ENCODE measurements around the gene RABGEF1.
"Not testable (repeated sequence)": the region's sequence is repeated elsewhere in the genome, so short reads cannot be mapped to it uniquely, and the experiment has no call there.

The RABGEF1 gene

DNA sequence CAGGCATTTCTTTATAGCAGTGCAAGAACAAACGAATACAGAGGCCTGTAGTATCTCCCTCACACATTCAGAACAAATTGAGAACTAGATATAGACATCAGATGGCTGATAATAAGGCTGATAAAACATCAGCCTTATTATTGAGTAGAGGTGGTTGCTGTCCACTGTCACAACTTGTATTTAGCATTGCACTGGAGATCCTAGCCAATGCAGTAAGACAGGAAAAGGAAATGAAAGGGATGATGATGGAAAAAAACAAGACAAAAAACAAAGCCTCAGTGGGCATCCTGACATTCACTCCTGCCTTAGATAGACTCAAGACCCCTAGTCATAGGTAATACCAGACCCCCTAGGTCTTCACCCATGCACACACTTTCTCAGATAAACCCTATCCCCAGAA, 4.7 kb upstream of the RABGEF1 start:
- DNase-seq: no peak

DNA sequence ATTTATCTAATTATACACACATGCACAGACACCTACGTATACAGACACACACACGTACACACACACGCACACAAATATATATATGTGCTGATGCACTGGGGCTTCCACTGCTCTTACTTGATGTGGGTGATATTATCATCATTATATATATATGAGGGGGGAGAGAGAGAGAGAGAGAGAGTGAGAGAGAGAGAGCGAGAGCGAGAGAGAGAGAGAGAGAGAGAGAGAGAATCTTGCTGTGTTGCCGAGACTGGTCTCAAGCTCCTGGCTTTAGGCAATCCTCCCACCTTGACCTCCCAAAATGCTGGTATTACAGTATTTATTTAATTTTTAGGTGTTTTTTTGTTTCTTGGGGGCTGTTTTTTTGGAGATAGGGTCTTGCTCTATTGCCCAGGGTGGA, 3.6 kb upstream of the RABGEF1 start:
- DNase-seq: no peak

DNA sequence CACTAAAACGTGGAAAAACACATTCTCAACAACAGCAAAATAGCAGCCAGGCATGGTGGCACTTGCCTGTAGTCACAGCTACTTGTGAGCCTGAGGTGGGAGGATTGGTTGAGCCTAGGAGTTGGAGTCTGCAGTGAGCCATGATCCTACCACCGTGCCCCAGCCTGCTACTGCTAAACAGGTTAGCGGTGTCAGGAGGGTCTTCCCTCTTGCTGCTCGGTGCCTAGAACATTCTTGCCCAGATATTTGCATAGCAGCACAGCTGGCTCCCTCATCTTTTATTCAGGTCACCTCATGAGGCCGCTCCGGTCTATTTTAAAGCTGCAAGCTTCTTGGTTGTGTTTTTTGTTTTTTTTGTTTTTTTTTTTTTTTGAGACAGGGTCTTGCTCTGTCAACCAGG, 2.9 kb upstream of the RABGEF1 start:
- no peak for DNase-seq

DNA sequence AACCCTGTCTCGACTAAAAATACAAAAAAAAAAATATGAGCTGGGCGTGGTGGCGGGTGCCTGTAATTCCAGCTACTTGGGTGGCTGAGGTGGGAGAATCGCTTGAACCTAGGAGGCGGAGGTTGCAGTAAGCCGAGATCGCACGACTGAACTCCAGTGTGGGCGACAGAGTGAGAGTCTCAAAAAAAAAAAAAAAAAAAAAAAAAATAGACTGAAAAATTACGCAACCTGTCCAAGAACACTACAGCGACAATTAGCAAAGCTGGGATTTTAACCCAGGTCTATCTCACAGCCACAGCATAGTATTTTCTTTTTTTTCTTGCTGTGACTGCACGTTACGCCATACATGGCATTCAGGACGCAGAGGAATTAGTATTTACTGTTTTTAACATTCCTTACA, 1.1 kb upstream of the RABGEF1 start:
- no peak for DNase-seq

DNA sequence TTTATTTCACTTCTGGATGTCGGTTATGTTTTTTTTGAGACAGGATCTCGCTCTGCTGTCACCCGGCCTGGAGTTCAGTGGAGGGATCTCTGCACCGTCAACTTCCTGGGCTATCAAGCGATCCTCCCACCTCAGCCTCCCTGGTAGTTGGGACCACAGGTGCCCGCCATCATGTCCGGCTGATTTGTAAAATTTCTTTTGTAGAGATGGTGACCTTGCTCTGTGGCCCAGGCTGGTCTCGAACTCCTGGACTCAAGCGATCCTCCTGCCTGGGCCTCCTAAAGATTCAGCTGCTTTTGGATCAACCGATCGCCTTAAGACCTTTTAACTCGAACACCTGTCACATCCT, 606 bp upstream of the RABGEF1 start:
- DNase-seq: no peak

DNA sequence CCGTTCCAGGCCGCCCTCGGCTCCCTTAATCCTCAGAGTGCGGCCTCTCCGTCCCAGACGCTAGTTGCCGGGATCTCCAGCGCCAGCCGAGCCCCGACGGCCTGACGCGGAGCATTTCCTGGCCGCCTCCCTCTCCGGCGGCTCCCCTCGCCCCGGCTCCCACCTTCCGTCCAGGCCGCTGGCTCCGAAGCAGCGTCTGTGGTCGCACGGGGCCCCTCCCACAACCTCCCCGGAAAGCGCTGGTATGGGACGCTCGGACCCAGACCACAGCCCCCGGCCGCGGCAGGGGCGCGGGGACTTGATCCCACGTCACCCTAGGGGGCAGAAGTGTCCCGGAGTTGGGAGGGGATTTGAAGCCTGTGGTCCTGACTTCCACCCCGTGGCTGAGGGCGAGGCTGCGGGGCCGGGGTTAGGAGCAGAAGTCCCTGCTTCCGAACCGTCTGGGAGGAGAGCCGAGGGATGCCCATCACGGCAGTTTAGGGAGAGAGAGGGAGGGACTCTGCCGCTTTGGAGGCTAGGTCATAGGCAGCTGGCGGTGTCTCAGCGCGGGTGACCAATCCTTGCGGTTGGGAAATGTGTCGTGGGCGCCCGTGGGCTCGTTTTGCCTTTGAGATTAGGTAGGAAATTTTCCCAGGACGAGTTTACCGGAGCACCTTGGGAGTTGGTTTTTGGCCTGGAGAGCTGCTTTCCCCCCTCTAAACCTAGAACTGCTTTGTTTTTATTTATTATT, 612 bp downstream of the RABGEF1 start:
- DNase-seq: peak; percentile 46 to 52

DNA sequence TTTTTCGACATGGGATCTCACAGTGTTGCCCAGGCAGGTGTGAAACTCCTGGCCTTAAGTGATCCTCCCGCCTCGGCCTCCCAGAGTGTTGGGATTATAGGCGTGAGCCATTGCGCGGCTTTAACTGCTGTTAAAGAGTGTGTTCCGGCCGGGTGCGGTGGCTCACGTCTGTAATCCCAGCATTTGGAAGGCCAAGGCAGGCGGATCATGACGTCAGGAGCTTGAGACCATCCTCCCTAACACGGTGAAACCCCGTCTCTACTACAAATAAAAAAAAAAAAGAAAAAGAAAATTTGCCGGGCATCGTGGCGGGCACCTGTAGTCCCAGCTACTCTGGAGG, 1.1 kb downstream of the RABGEF1 start:
- DNase-seq: no peak

DNA sequence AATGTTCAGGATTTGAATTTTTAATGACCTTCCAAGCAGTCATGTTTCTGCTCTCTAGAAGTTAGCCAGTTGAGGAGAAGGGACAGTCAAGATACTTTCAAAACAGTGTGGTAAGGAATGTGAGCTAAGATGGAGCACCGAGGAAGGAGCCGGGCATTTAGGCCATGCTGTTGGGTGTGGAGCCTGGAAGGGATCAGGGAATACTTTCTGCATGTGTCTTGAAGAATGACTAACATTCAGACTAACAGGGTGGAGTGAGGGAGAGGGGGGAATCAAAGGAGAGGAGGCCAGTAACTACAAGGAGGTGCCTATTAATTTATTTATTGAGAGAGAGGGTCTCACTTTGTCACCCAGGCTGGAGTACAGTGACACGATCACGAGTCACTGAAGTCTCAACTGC, 1.8 kb downstream of the RABGEF1 start:
- DNase-seq: not testable (repeated sequence)

DNA sequence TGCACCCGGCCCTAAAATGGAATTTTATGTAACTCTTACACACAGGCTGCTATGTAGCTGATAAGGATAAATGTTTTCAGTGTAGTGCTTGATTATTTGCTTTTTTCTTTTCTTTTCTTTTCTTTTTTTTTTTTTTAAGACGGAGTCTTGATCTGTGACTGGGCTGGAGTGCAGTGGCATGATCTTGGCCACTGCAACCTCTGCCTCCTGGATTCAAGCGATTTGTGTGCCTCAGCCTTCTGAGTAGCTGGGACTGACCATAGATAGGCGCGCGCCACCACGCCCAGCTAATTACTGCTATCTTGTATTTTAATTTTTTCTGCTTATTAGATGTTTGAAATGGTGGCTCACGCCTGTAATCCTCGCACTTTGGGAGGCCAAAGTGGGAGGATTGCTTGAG, 3.4 kb downstream of the RABGEF1 start:
- DNase-seq: no peak

DNA sequence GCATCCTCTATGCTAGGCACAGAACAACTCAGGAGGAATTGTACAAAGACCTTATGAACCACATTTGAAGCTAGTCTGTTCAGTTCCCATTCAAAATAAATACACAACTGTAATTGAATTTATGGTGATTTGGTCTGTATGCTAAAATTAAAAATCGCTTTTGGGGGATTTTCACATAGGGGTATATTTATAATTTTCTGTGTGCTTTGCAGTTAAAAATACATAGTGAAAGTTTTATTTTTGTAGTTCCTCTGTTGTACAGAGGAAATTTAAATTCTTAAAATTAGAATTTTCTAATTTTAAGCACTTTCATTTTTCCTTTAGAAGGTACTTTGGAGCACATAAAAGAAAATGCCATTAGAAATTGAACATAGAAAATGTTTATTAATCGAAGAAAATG, 6.9 kb downstream of the RABGEF1 start:
- DNase-seq: no peak

DNA sequence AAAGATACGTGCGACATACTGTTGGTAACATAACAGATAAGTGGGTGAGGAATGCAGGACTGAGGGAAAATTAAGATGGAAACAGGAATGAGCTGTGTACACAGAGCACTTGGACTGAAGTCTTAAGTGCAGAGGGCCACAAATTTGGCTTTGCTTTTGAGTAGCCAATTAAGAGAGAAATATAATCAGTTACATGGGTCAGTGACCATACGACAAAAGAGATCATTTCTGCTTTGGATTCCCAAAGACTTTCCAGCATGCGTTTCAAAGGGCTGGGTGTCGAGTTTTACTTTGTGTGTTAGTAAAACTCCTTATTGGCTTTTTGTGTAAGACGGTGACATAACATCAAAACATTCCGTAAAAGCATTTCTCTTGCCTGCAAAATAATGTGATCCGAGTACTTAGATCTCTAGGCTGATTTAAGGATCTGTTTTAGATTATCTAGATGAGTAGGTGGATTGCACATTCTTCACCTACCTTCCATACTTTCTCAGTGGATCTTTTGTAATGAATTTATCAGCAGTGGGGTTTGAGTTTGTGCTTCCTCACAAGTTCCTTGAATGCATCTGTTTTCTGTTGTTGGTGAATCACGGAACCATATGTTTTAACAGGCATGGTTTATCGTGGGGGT, 7.5 kb downstream of the RABGEF1 start:
- DNase-seq: no peak

DNA sequence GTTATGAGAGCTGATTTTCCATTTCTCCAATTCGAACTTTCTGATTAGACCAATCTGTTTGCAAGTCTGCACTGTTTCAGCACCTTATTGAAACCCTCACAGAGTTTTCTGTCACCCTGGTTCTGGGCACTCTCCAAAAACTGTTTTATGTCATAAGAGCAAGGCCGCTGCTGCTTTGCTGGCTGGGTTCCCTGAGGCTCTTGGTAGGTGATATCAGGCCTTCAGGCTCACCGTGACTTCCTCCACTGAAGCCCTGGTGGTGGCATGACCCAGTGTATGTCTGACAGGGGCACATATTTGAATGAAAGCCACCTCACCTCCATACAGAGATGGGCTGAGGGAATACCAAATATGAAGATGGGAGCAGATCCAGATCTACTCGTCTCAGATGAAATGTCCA, 8.3 kb downstream of the RABGEF1 start:
- no peak for DNase-seq

DNA sequence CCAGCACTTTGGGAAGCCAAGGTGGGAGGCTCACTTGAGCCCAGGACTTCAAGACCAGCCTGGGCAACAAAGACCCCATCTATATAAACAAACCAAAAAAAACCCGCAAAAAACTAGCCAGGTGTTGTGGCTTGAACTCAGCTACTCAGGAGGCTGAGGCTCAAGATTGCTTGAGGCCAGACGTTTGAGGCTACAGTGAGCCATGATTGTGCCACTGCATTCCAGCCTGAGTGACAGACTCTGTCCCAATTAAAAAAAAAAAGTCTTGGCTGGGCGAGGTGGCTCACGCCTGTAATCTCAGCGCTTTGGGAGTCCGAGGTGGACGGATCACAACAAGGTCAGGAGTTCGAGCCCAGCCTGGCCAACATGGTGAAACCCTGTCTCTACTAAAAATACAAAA, 11.4 kb downstream of the RABGEF1 start:
- DNase-seq: no peak

DNA sequence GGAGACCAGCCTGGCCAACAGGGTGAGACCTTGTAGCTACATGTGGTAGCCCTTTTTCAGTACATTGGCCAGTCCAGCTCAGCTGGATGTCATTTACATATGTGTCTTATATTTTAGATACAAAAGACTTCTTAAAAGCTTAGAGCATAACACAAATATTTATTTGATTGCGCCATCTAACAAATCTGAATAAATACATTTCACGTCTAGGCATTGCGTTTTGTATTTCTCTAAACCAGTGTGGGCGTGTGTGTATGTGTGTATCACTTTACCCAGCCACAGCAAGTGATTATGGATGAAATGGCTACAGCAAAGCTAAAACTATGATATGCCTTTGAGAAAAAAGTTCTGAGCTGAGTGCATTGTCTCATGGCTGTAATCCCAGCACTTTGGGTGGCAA, 14.0 kb downstream of the RABGEF1 start:
- no peak for DNase-seq

DNA sequence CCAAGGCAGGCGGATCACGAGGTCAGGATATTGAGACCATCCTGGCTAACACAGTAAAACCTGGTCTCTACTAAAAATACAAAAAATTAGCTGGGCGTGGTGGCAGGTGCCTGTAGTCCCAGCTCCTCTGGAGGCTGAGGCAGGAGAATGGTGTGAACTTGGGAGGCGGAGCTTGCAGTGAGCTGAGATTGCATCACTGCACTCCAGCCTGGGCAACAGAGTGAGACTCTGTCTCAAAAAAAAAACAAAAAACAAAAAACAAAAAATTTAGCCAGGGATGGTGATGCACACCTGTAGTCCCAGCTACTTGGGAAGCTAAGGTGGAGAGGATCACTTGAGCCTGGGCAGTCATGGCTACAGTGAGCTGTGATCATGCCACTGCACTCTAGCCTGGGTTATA, 14.5 kb downstream of the RABGEF1 start:
- not testable (repeated sequence) for DNase-seq

DNA sequence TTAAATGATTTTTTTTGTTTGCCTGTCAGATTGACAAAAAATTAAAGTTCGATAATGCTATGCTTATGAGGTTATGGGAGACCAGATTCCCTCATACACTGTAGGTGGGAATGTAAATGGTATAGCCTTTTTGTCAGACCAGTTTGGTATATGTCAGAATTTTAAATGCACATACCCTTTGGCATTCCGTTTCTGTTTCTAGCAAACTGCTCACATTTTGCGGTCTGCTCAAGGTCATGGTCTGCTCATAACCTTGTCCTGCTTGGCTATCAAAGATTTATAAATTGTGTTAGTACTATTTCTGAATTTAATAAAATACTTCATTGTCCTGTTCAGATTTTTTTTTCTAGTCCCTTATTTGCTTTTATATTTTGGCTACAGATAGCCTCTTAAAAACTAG, 15.7 kb downstream of the RABGEF1 start:
- not testable (repeated sequence) for DNase-seq

DNA sequence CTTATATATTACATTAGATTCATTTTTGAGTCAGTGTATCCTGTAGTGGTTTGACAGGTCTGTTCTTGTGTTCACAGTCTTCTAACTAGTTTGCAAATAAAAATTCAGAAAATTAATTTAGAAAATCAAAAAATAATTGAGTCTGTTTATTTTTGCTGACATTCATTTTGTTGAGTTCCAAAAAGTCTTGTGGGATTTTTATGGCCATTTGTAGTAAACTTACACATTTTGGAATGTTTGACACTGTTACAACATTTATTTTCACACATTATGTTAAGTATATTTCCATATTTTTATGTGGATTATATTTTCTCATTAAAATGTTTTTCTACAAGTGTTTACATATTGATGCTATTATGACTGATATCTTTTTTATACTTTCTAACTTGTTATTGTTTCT, 16.4 kb downstream of the RABGEF1 start:
- no peak for DNase-seq

DNA sequence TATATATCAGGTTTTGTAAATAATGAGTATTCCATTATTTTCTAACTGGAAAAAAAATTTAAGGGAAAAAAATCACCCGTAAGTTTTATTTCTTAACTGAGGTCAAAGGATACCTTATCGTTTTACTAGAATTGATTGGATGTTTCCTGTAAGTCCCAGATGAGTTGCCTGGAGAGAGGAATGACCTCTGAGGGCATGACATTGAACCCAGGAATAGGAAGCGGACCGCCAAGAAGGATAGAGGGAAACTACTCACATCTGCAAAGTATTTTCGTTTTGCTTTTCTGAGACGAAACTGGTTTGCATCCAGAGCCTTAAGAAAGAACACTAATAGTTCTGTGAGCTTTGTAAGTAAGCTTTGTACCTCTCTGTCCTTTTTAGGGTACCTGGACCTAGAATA, 17.4 kb downstream of the RABGEF1 start:
- DNase-seq: no peak

DNA sequence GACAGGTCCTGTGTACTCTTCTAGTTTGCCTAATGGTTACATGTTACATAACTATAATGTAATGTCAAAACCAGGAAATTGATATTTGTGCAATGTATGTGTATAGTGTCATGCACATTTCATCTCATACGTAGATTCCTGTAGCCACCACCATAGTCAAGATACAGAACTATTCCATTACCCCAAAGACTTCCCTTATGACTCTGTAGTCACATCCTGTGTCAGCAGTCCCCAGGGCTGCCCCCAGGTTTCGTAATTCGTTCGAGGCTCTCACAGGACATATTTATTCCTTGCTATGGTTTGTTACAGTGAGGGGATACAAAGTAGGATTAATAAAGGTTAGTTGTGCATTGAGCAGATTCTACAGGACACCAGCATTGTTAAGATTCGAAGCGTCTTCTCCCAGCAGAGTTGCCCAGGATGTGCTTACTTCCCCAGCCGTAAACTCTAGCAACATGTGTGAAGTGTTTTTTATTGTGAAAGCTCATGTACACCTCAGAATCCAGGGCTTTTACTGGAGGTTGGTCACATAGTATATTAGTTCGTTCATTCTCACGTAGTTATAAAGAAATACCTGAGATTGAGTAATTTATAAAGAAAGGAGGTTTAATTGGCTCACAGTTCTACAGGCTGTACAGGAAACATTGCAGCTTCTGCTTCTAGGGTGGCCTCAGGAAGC, 18.6 kb downstream of the RABGEF1 start:
- peak; percentile 23 to 61 for DNase-seq

DNA sequence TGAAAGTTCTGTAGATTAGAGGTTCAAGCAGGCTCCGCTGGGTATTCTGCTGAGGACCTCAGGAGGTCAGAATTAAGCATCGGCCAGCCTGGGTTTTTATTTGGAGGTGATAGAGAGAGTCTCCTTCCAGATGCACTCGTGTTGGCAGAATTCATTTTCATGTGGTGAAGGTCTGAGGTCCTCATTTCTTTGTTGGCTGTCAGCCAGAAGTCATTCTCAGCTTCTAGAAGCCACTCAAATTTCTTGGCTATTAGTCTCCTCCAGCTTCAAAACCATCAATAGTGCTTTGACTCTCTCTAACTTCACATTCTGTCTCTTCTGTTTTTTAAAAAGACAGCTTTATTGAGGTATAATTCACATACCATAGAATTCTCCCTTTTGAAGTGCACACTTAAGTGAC, 22.6 kb downstream of the RABGEF1 start:
- DNase-seq: not testable (repeated sequence)

DNA sequence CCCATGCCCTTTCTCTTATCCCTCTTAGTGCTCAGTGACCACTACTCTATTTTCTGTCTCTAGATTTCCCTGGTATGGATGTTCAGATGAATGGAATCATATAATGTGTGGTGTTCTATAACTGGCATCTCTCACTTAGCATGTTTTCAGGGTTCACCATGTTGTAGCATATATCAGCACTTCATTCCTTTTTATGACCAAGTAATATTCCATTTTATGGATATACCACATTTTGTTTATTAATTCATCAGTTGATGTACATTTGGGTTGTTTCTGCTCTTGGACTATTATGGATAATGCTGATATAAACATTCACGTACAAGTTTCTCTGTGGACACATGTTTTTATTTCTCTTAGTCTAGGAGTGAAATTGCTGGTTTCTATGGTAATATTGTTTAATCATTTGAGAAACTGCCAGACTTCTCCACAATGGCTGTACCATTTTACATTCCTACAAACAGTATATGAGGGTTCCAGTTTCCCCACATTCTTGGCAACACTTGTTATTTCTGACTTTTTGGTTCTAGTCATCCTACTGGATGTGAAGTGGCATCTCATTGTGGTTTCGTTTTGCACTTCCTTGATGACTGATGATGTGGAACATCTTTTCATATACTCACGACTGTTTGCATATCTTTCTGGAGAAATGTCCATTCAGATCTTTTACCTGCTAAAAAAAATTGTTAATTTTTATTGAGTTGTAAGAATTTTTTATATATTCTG, 23.3 kb downstream of the RABGEF1 start:
- DNase-seq: not testable (repeated sequence)

DNA sequence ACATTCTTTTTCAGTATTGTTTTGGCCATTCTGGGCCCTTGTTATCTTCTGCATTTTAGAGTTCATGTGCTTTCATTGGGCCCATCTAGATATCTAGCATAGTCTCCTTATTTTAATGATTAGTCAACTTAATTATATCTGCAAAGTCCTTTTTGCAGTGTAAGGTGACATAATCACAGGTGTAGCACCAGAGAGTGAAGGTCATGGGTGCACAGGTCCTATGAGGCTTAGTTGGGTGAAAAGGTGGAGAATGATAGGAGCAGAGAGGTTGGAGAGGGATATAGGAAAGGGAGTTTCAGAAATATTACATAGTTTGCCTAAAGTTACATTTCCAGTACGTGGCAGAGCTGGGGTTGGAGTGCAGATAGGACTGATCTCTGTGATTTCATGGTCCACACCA, 24.4 kb downstream of the RABGEF1 start:
- not testable (repeated sequence) for DNase-seq

DNA sequence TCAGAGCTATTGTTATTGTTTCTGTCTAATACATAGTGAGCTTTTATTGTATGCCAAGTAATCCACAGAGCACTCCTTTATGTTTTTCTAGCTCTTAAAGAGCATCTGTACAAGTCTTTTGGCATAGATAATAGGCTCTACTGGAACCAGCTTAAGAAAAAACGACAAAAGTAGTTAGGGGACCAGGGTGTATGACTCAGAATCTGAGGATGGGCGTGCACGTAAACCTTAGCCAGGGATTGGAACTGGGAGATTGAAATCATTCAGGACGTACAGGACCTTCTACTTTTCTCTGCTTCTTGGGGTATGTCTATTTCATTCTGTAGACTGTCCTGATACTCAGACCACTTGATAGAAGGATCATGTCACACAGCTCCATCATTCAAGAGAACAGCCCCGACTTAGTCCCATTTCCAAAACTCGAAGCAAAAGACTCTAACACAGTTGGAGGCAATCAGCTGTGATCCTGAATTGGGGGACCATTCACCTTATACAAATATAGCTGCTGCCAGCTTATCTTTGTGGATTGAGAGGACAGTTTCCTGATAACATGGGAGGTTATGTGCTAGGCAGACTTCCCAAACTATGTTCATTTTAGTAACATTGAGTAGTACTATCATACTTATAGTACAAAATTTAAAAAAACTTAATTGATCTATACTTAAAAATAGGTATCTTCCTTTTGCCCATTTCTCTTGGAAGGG, 24.9 kb downstream of the RABGEF1 start:
- DNase-seq: not testable (repeated sequence)
